ENCODE measurements around the gene ABLIM2.

Gene ABLIM2

GRCh38 chr4:8160572-8160971 is 2.0 kb upstream of the ABLIM2 start:
- Mint-ChIP-seq H3K9me3 (no peaks in the 10 kb centered on the region), H3K4me1 (ENCODE audit: low read depth) (peaks cover 10% of the 10 kb centered on the region), H3K36me3 (ENCODE audit: low read depth) (peaks cover 3% of the 10 kb centered on the region), H3K27me3 (ENCODE audit: low read depth) (peaks cover 27% of the 10 kb centered on the region), H3K4me3 (no peak overlapping the region), H3K27ac (no peak overlapping the region)

- Mint-ChIP-seq H3K36me3 (ENCODE audit: low read depth) (peaks cover 3% of the 10 kb centered on the region), H3K4me3 (no peak overlapping the region), H3K4me1 (ENCODE audit: low read depth) (peaks cover 10% of the 10 kb centered on the region), H3K9me3 (no peaks in the 10 kb centered on the region), H3K27me3 (ENCODE audit: low read depth) (peaks cover 31% of the 10 kb centered on the region), H3K27ac (no peak overlapping the region)
These were observed 1.6 kb upstream of the ABLIM2 start for GRCh38 chr4:8160233-8160560.

- H3K36me3 Mint-ChIP-seq (ENCODE audit: low read depth) = peaks cover 3% of the 10 kb centered on the region
- no peak overlapping the region for H3K27ac Mint-ChIP-seq
These were observed 1.1 kb upstream of the ABLIM2 start for GRCh38 chr4:8159537-8160232.

GRCh38 chr4:8157944-8158709 is 486 bp downstream of the ABLIM2 start:
- Mint-ChIP-seq H3K4me1 (ENCODE audit: low read depth) (peaks cover 10% of the 10 kb centered on the region), H3K36me3 (ENCODE audit: low read depth) (peaks cover 3% of the 10 kb centered on the region), H3K4me3 (peak overlapping the region; percentile 40), H3K27ac (no peak overlapping the region), H3K9me3 (no peaks in the 10 kb centered on the region), H3K27me3 (ENCODE audit: low read depth) (peaks cover 31% of the 10 kb centered on the region)

More at GRCh38 chr4:8159537-8160232, 1.1 kb upstream of the ABLIM2 start:
- H3K4me1 Mint-ChIP-seq (ENCODE audit: low read depth) = peaks cover 10% of the 10 kb centered on the region
- peaks cover 31% of the 10 kb centered on the region for H3K27me3 Mint-ChIP-seq (ENCODE audit: low read depth)
- H3K9me3 Mint-ChIP-seq = no peaks in the 10 kb centered on the region
- peak overlapping the region; percentile 53 for H3K4me3 Mint-ChIP-seq

- Mint-ChIP-seq H3K4me1 (ENCODE audit: low read depth) (peaks cover 10% of the 10 kb centered on the region), H3K4me3 (peak overlapping the region; percentile 28), H3K9me3 (no peaks in the 10 kb centered on the region), H3K36me3 (ENCODE audit: low read depth) (peaks cover 3% of the 10 kb centered on the region), H3K27ac (peak overlapping the region; percentile 41), H3K27me3 (ENCODE audit: low read depth) (peaks cover 31% of the 10 kb centered on the region)
These were observed 1.1 kb downstream of the ABLIM2 start for GRCh38 chr4:8157496-8157895.

- Mint-ChIP-seq H3K4me1 (ENCODE audit: low read depth) (peaks cover 10% of the 10 kb centered on the region), H3K4me3 (no peak overlapping the region), H3K36me3 (ENCODE audit: low read depth) (peaks cover 3% of the 10 kb centered on the region), H3K27me3 (ENCODE audit: low read depth) (peaks cover 31% of the 10 kb centered on the region), H3K9me3 (no peaks in the 10 kb centered on the region), H3K27ac (no peak overlapping the region)
These were observed 2.0 kb downstream of the ABLIM2 start for GRCh38 chr4:8156617-8157016.

- Mint-ChIP-seq H3K4me3 (peak overlapping the region; percentile 51), H3K9me3 (no peaks in the 10 kb centered on the region), H3K36me3 (ENCODE audit: low read depth) (peaks cover 3% of the 10 kb centered on the region), H3K4me1 (ENCODE audit: low read depth) (peaks cover 10% of the 10 kb centered on the region), H3K27me3 (ENCODE audit: low read depth) (peaks cover 31% of the 10 kb centered on the region), H3K27ac (no peak overlapping the region)
These were observed 2.8 kb downstream of the ABLIM2 start for GRCh38 chr4:8155660-8156421.

GRCh38 chr4:8155048-8155447 is 3.6 kb downstream of the ABLIM2 start:
- H3K4me1 Mint-ChIP-seq (ENCODE audit: low read depth) = peaks cover 10% of the 10 kb centered on the region
- no peak overlapping the region for H3K4me3 Mint-ChIP-seq
- H3K27me3 Mint-ChIP-seq (ENCODE audit: low read depth) = peaks cover 31% of the 10 kb centered on the region
- no peak overlapping the region for H3K27ac Mint-ChIP-seq
- no peaks in the 10 kb centered on the region for H3K9me3 Mint-ChIP-seq
- peaks cover 3% of the 10 kb centered on the region for H3K36me3 Mint-ChIP-seq (ENCODE audit: low read depth)

- Mint-ChIP-seq H3K9me3 (no peaks in the 10 kb centered on the region), H3K27me3 (ENCODE audit: low read depth) (peaks cover 20% of the 10 kb centered on the region), H3K27ac (no peak overlapping the region), H3K4me3 (no peak overlapping the region), H3K36me3 (ENCODE audit: low read depth) (no peaks in the 10 kb centered on the region), H3K4me1 (ENCODE audit: low read depth) (no peaks in the 10 kb centered on the region)
These were observed 5.2 kb downstream of the ABLIM2 start for GRCh38 chr4:8153441-8153840.

GRCh38 chr4:8152865-8153257 is 5.8 kb downstream of the ABLIM2 start:
- no peaks in the 10 kb centered on the region for H3K9me3 Mint-ChIP-seq
- no peak overlapping the region for H3K4me3 Mint-ChIP-seq

GRCh38 chr4:8152090-8152864 is 6.3 kb downstream of the ABLIM2 start:
- Mint-ChIP-seq H3K27me3 (ENCODE audit: low read depth) (peaks cover 16% of the 10 kb centered on the region), H3K36me3 (ENCODE audit: low read depth) (no peaks in the 10 kb centered on the region), H3K27ac (no peak overlapping the region), H3K9me3 (no peaks in the 10 kb centered on the region), H3K4me3 (no peak overlapping the region), H3K4me1 (ENCODE audit: low read depth) (no peaks in the 10 kb centered on the region)

More at GRCh38 chr4:8152865-8153257, 5.8 kb downstream of the ABLIM2 start:
- Mint-ChIP-seq H3K27ac (no peak overlapping the region), H3K27me3 (ENCODE audit: low read depth) (peaks cover 20% of the 10 kb centered on the region), H3K36me3 (ENCODE audit: low read depth) (no peaks in the 10 kb centered on the region), H3K4me1 (ENCODE audit: low read depth) (no peaks in the 10 kb centered on the region)

- Mint-ChIP-seq H3K27me3 (ENCODE audit: low read depth) (peaks cover 6% of the 10 kb centered on the region), H3K27ac (no peak overlapping the region), H3K4me3 (no peak overlapping the region), H3K9me3 (no peaks in the 10 kb centered on the region), H3K36me3 (ENCODE audit: low read depth) (no peaks in the 10 kb centered on the region), H3K4me1 (ENCODE audit: low read depth) (no peaks in the 10 kb centered on the region)
These were observed 7.4 kb downstream of the ABLIM2 start for GRCh38 chr4:8151165-8151650.

GRCh38 chr4:8150152-8151090 is 8.2 kb downstream of the ABLIM2 start:
- Mint-ChIP-seq H3K9me3 (no peaks in the 10 kb centered on the region), H3K27me3 (ENCODE audit: low read depth) (peaks cover 2% of the 10 kb centered on the region), H3K36me3 (ENCODE audit: low read depth) (no peaks in the 10 kb centered on the region), H3K4me1 (ENCODE audit: low read depth) (no peaks in the 10 kb centered on the region), H3K4me3 (no peak overlapping the region), H3K27ac (no peak overlapping the region)
